Osteoblast (primary cell): Measurements from ENCODE around the gene INTS4. TPM values are rescaled to one million over a fixed set of nuclear protein-coding genes. Genes with fewer than 3 reads are reported as not detected.
"Not testable (repeated sequence)": the region's sequence is repeated elsewhere in the genome, so short reads cannot be mapped to it uniquely, and the experiment has no call there.

Experiments
- DNase-seq: peaks from one replicate; pipeline ENCODE4 v3.0.0; 2011; ENCODE audit warnings: low spot score, mixed read lengths; ENCODE audit not compliant: insufficient read length; ENCODE audit errors: missing footprints
- H2AFZ ChIP-seq: 2 replicates; pipeline ENCODE4 v1.6.0; 2011; ENCODE audit warnings: mild to moderate bottlenecking, low read length
- H3K27ac ChIP-seq: 2 replicates; pipeline ENCODE4 v1.5.1; 2011; ENCODE audit warnings: mild to moderate bottlenecking, low read depth, low read length, moderate library complexity
- H3K27me3 ChIP-seq: 2 replicates; pipeline ENCODE4 v1.6.0; 2012; ENCODE audit warnings: mild to moderate bottlenecking, control low read depth, inconsistent platforms, low read length, moderate library complexity; ENCODE audit not compliant: insufficient read depth
- H3K36me3 ChIP-seq: 2 replicates; pipeline ENCODE4 v1.5.1; 2011; ENCODE audit warnings: mild to moderate bottlenecking, low read length, control low read depth, moderate library complexity; ENCODE audit not compliant: insufficient read depth
- H3K4me1 ChIP-seq: 2 replicates; pipeline ENCODE4 v1.5.1; 2011; ENCODE audit warnings: mild to moderate bottlenecking, low read length, control low read depth, moderate library complexity; ENCODE audit not compliant: insufficient read depth
- H3K4me2 ChIP-seq: 2 replicates; pipeline ENCODE4 v1.6.0; 2011; ENCODE audit warnings: mild to moderate bottlenecking, low read length; ENCODE audit not compliant: insufficient read depth
- H3K4me3 ChIP-seq: fragments of 200-600 bp; sonication (generic); 3 replicates; pipeline ENCODE4 v1.5.1; 2012; ENCODE audit warnings: mild to moderate bottlenecking, low read length, inconsistent platforms; ENCODE audit not compliant: insufficient read depth
- H3K79me2 ChIP-seq: 2 replicates; pipeline ENCODE4 v1.6.0; 2012; ENCODE audit warnings: mild to moderate bottlenecking, low read length, control low read depth, inconsistent platforms; ENCODE audit not compliant: insufficient read depth
- H3K9me3 ChIP-seq: 2 replicates; pipeline ENCODE4 v1.5.1; 2011; ENCODE audit warnings: low read depth, low read length, control low read depth
- H4K20me1 ChIP-seq: 2 replicates; pipeline ENCODE4 v1.6.0; 2012; ENCODE audit warnings: mild to moderate bottlenecking, low read length, control low read depth; ENCODE audit not compliant: insufficient read depth
- CTCF ChIP-seq: IDR thresholded peaks from 2 replicates; pipeline ENCODE4 v1.5.1; 2011; ENCODE audit warnings: mild to moderate bottlenecking, low read depth, low read length, moderate library complexity; ENCODE audit errors: extremely low read depth
- total RNA-seq: library from RNA; depleted of rRNA; stranded (reverse); fragments of >200 nt; gene quantifications from 2 replicates; pipeline ENCODE4 v1.2.3, GENCODE V29; 2012

Gene INTS4
- total RNA-seq, 1 donor = 35.8 TPM

GRCh38 chr11:77879218-77879617, 115.2 kb downstream of the INTS4 start:
- H3K36me3 ChIP-seq = peaks cover 23% of the 10 kb centered on the region
- no peaks in the 10 kb centered on the region for H3K27me3 ChIP-seq
- TF ChIP-seq CTCF = peak; percentile 11
- no peak for DNase-seq
- H3K4me2 ChIP-seq = no peak overlapping the region
- no peaks in the 10 kb centered on the region for H3K9me3 ChIP-seq
- no peak overlapping the region for H2AFZ ChIP-seq
- H3K27ac ChIP-seq = no peak overlapping the region
- H4K20me1 ChIP-seq = no peaks in the 10 kb centered on the region
- H3K4me3 ChIP-seq = no peak overlapping the region
- H3K4me1 ChIP-seq = peaks cover 27% of the 10 kb centered on the region
- no peaks in the 10 kb centered on the region for H3K79me2 ChIP-seq

GRCh38 chr11:77878247-77878646, 116.2 kb downstream of the INTS4 start:
- H3K27me3 ChIP-seq, H3K9me3 ChIP-seq, H4K20me1 ChIP-seq, H3K79me2 ChIP-seq, H3K4me3 ChIP-seq, H3K27ac ChIP-seq, DNase-seq, H2AFZ ChIP-seq, H3K4me2 ChIP-seq: not testable (repeated sequence)
- peaks cover 20% of the 10 kb centered on the region for H3K36me3 ChIP-seq
- H3K4me1 ChIP-seq = peaks cover 20% of the 10 kb centered on the region

- peaks cover 29% of the 10 kb centered on the region for H3K36me3 ChIP-seq
- no peaks in the 10 kb centered on the region for H3K79me2 ChIP-seq
- H2AFZ ChIP-seq = no peak overlapping the region
- no peak overlapping the region for H3K4me3 ChIP-seq
- H3K27ac ChIP-seq = no peak overlapping the region
- H3K4me1 ChIP-seq = peaks cover 14% of the 10 kb centered on the region
- no peaks in the 10 kb centered on the region for H4K20me1 ChIP-seq
- TF ChIP-seq CTCF = no peak
- H3K27me3 ChIP-seq = no peaks in the 10 kb centered on the region
- no peak overlapping the region for H3K4me2 ChIP-seq
- H3K9me3 ChIP-seq = no peaks in the 10 kb centered on the region
- no peak for DNase-seq
These were observed 118.4 kb downstream of the INTS4 start for GRCh38 chr11:77876045-77876444.

GRCh38 chr11:77874206-77874605, 120.3 kb downstream of the INTS4 start:
- H3K4me1 ChIP-seq = peaks cover 12% of the 10 kb centered on the region
- no peak for DNase-seq

More at GRCh38 chr11:77874206-77874605, 120.3 kb downstream of the INTS4 start:
- Histone ChIP-seq H3K4me2 (no peak overlapping the region), H3K79me2 (no peaks in the 10 kb centered on the region), H3K27me3 (no peaks in the 10 kb centered on the region), H3K36me3 (peaks cover 29% of the 10 kb centered on the region), H3K9me3 (no peaks in the 10 kb centered on the region), H2AFZ (no peak overlapping the region), H3K27ac (no peak overlapping the region), H3K4me3 (no peak overlapping the region), H4K20me1 (no peaks in the 10 kb centered on the region)
- TF ChIP-seq CTCF = no peak
